Astrocyte of the spinal cord (primary cell): Measurements from ENCODE around the gene TUBG1.
"Not testable (repeated sequence)": the region's sequence is repeated elsewhere in the genome, so short reads cannot be mapped to it uniquely, and the experiment has no call there.

Source experiments
- DNase-seq: peaks from one replicate; pipeline ENCODE4 v3.0.0; 2011; ENCODE audit warnings: low read depth, low spot score
- H3K4me3 ChIP-seq: 2 replicates; pipeline ENCODE4 v1.5.1; 2011; ENCODE audit warnings: low read depth, mild to moderate bottlenecking, low read length, moderate library complexity
- CTCF ChIP-seq: IDR thresholded peaks from 2 replicates; pipeline ENCODE4 v1.5.1; 2012; ENCODE audit warnings: low read depth, mild to moderate bottlenecking, low read length, inconsistent platforms
- in situ Hi-C: cut with HindIII; loops from 2 replicates; pipeline ENCODE4 v1.10.0; 2017; ENCODE audit warnings: low sequenced_read_pairs

TUBG1 gene

GRCh38 chr17:42608305-42609181, 940 bp upstream of the TUBG1 start:
- peak; percentile 12 for DNase-seq
- H3K4me3 ChIP-seq = peak overlapping the region; percentile 93
- no peak for TF ChIP-seq CTCF
- in situ Hi-C loops = no loop called here

- DNase-seq, in situ Hi-C loops: not testable (repeated sequence)
- peak overlapping the region; percentile 77 for H3K4me3 ChIP-seq
Observed at GRCh38 chr17:42609814-42610801, 625 bp downstream of the TUBG1 start.

- H3K4me3 ChIP-seq = no peak overlapping the region
- in situ Hi-C loops = no loop called here
- no peak for DNase-seq
- TF ChIP-seq CTCF = no peak
Observed at GRCh38 chr17:42612013-42612412, 2.5 kb downstream of the TUBG1 start.

GRCh38 chr17:42613699-42614295, 4.3 kb downstream of the TUBG1 start:
- no peak for DNase-seq
- in situ Hi-C loops = no loop called here
- no peak for TF ChIP-seq CTCF
- no peak overlapping the region for H3K4me3 ChIP-seq

GRCh38 chr17:42617956-42618431, 8.5 kb downstream of the TUBG1 start:
- no peak for DNase-seq
- no peak for TF ChIP-seq CTCF
- H3K4me3 ChIP-seq = no peak overlapping the region
- in situ Hi-C loops = no loop called here

- H3K4me3 ChIP-seq = no peak overlapping the region
- TF ChIP-seq CTCF = peak; percentile 9
- in situ Hi-C loops = no loop called here
- peak; percentile 22 for DNase-seq
Observed at GRCh38 chr17:42618442-42619150, 9.1 kb downstream of the TUBG1 start.

- DNase-seq, in situ Hi-C loops, H3K4me3 ChIP-seq: not testable (repeated sequence)
Observed at GRCh38 chr17:42621987-42622386, 12.5 kb downstream of the TUBG1 start.
